NK-92 (cell line): ENCODE data around the gene P4HA2.
"Not testable (repeated sequence)": the region's sequence is repeated elsewhere in the genome, so short reads cannot be mapped to it uniquely, and the experiment has no call there.

ENCODE experiments used
- DNase-seq: peaks from one replicate; lab custom pipeline; 2025; ENCODE audit not compliant: unreplicated experiment; lab: John Stamatoyannopoulos, UW

The P4HA2 gene

GRCh38 chr5:132150565-132150964 lies 77.1 kb downstream of the P4HA2 start:
- no peak for DNase-seq

GRCh38 chr5:132147663-132148062 lies 80.0 kb downstream of the P4HA2 start:
- no peak for DNase-seq

DNA sequence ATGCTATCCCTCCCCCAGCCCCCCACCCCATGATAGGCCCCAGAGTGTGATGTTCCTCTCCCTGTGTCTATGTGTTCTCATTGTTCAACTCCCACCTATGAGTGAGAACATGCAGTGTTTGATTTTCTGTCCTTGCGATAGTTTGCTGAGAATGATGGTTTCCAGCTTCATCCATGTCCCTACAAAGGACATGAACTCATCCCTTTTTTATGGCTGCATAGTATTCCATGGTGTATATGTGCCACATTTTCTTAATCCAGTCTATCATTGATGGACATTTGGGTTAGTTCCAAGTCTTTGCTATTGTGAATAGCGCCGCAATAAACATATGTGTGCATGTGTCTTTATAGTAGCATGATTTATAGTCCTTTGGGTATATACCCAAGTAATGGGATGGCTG lies 82.3 kb downstream of the P4HA2 start:
- not testable (repeated sequence) for DNase-seq

- DNase-seq = no peak
Observed at GRCh38 chr5:132143148-132143547, 84.5 kb downstream of the P4HA2 start.

DNA sequence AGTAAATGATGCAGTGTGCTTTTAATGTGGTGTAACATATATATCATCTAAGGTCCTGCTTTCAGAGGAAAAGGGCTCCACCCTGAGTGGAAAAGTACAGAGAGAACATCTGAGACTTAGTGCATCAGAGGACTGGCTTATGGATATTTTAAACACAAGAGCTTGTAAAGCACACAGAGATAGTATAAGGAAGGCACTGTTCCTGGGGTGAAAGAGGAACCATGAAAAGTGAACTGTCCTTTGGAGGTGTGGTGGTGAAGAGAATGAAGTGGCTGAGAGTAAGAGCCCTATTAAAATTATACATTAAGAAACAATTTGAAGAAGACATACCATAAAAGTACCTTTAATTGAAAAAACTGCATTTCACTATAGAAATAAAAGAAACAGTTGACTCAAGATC lies 85.2 kb downstream of the P4HA2 start:
- no peak for DNase-seq
